ENCODE data around the gene MTRF1. TPM values are rescaled to one million over a fixed set of nuclear protein-coding genes. Genes with fewer than 3 reads are reported as not detected.

The MTRF1 gene
- total RNA-seq, 1 experiment from 2014 or later: 11.4 TPM

- CTCF ChIA-PET: no interaction called here
- TF ChIP-seq EZH2 (IDR thresholded peaks at IDR 0.05): no peak
- TF ChIP-seq MAX (IDR thresholded peaks at IDR 0.05): no peak
- TF ChIP-seq SIN3A (IDR thresholded peaks at IDR 0.05; ENCODE audit: low read depth): no peak
- no peak for TF ChIP-seq SP1 (IDR thresholded peaks at IDR 0.05; ENCODE audit: low read depth)
- TF ChIP-seq FOSL1 (IDR thresholded peaks at IDR 0.05; ENCODE audit: low read depth): no peak
- TF ChIP-seq ZFX (IDR thresholded peaks at IDR 0.05): no peak
- no peak for TF ChIP-seq CTCF (IDR thresholded peaks at IDR 0.05 in 2 of 3, conservative IDR thresholded peaks at IDR 0.05 in 1 of 3; ENCODE audit: borderline replicate concordance in 1 of 3, insufficient read depth in 1 of 3, low read depth in 2 of 3, low read length in 2 of 3)
- no peak for TF ChIP-seq EZH2phosphoT487 (IDR thresholded peaks at IDR 0.05; ENCODE audit: borderline replicate concordance)
- no peak for TF ChIP-seq POLR2AphosphoS5 (IDR thresholded peaks at IDR 0.05; ENCODE audit: low read depth, low read length)
- TF ChIP-seq ZBTB33 (IDR thresholded peaks at IDR 0.05; ENCODE audit: extremely low read depth, insufficient replicate concordance, low read length): no peak
- TF ChIP-seq ATF3 (IDR thresholded peaks at IDR 0.05): no peak
- no peak for TF ChIP-seq TCF7L2 (IDR thresholded peaks at IDR 0.05; ENCODE audit: borderline replicate concordance, extremely low read depth, insufficient read depth, insufficient read length)
- TF ChIP-seq CBX3 (IDR thresholded peaks at IDR 0.05; ENCODE audit: low read depth): no peak
- no peak for TF ChIP-seq RAD21 (IDR thresholded peaks at IDR 0.05; ENCODE audit: low read depth)
- no peak for TF ChIP-seq ZNF274 (IDR thresholded peaks at IDR 0.05; ENCODE audit: low read depth, low read length)
- TF ChIP-seq JUND (IDR thresholded peaks at IDR 0.05): no peak
- Histone ChIP-seq H3K27me3 (ENCODE audit: insufficient read depth, low read length) (no peaks in the 10 kb centered on the region), H4K20me1 (ENCODE audit: insufficient read depth) (no peaks in the 10 kb centered on the region), H3K4me3 (replicated peaks in 1 of 2; ENCODE audit: low read depth in 1 of 2, low read length in 2 of 2) (no peak overlapping the region), H3K9me2 (ENCODE audit: insufficient read depth) (no peaks in the 10 kb centered on the region), H2AFZ (ENCODE audit: low read depth, low read length, poor library complexity, severe bottlenecking) (no peak overlapping the region), H3K9me3 (ENCODE audit: control insufficient read depth in 1 of 2, insufficient read depth in 1 of 2, low read depth in 1 of 2, low read length in 2 of 2) (peaks cover 0 to 12% of the 10 kb centered on the region in 2 experiments; a peak in 2 of 4 replicates), H3K79me2 (ENCODE audit: insufficient read depth, low read length) (no peaks in the 10 kb centered on the region), H3K36me3 (ENCODE audit: control insufficient read depth in 1 of 2, insufficient read depth in 2 of 2, low read length in 2 of 2) (no peaks in the 10 kb centered on the region), H3K4me1 (ENCODE audit: control insufficient read depth in 1 of 2, insufficient read depth in 2 of 2, low read length in 2 of 2) (no peaks in the 10 kb centered on the region), H3K4me2 (ENCODE audit: low read length) (no peak overlapping the region), H3K27ac (ENCODE audit: low read depth, low read length) (no peak overlapping the region), H3K9ac (ENCODE audit: low read length) (no peak overlapping the region)
- intact Hi-C loops (cut with micrococcal nuclease): no loop called here
- ATAC-seq: no peak
- DNase-seq (ENCODE audit: low read depth, low spot score): no peak
- BruUV-seq (replicated peaks): no TSS peak
- RAD21 ChIA-PET (ENCODE audit: low non-redundant PET in 1 of 2, low total read pairs in 2 of 2, uncharacterized antibody in 2 of 2, unreplicated experiment in 2 of 2): no interaction called here
- POLR2A ChIA-PET: no interaction called here
Measured at GRCh38 chr13:41211062-41211461, 52.3 kb downstream of the MTRF1 start.
